DOHH2 (cell line): Measurements from ENCODE around the gene RNF180.
"Not testable (repeated sequence)": the region's sequence is repeated elsewhere in the genome, so short reads cannot be mapped to it uniquely, and the experiment has no call there.

ENCODE experiments used
- H3F3A ChIP-seq: fragments of 200-600 bp; sonication (generic), shearing (Covaris generic); 2 replicates; pipeline ENCODE4 v1.6.0; 2016; ENCODE audit warnings: antibody characterized with exemption, mild to moderate bottlenecking; ENCODE audit not compliant: control insufficient read depth, insufficient read depth
- H3K27ac ChIP-seq: fragments of 200-600 bp; sonication (generic); 2 replicates; pipeline ENCODE4 v1.5.1; 2014; ENCODE audit warnings: low read depth, mild to moderate bottlenecking, low read length, moderate library complexity
- H3K27me3 ChIP-seq: fragments of 200-600 bp; sonication (generic); 2 replicates; pipeline ENCODE4 v1.6.1; 2014; ENCODE audit warnings: mild to moderate bottlenecking, low read length, mixed read lengths; ENCODE audit not compliant: control insufficient read depth
- H3K36me3 ChIP-seq: fragments of 200-600 bp; sonication (generic); 2 replicates; pipeline ENCODE4 v1.6.1; 2014; ENCODE audit warnings: mild to moderate bottlenecking, low read length, moderate library complexity, mixed read lengths; ENCODE audit not compliant: control insufficient read depth
- H3K4me1 ChIP-seq: fragments of 200-600 bp; sonication (generic); 2 replicates; pipeline ENCODE4 v1.6.1; 2014; ENCODE audit warnings: mild to moderate bottlenecking, low read length, mixed read lengths; ENCODE audit not compliant: control insufficient read depth
- H3K4me2 ChIP-seq: fragments of 200-600 bp; sonication (generic); 2 replicates; pipeline ENCODE4 v1.6.0; 2014; ENCODE audit warnings: mild to moderate bottlenecking, low read length, moderate library complexity
- H3K4me3 ChIP-seq: fragments of 200-600 bp; sonication (generic); 2 replicates; pipeline ENCODE4 v1.5.1; 2014; ENCODE audit warnings: mild to moderate bottlenecking, low read length, mixed read lengths
- H3K79me2 ChIP-seq: fragments of 200-600 bp; sonication (generic); 2 replicates; pipeline ENCODE4 v1.6.1; 2014; ENCODE audit warnings: mild to moderate bottlenecking, low read length, mixed read lengths; ENCODE audit not compliant: control insufficient read depth
- H3K9me2 ChIP-seq: fragments of 200-600 bp; sonication (generic); replicated peaks from 2 replicates; pipeline ENCODE4 v1.6.1; 2014; ENCODE audit warnings: mild to moderate bottlenecking, low read length, mixed read lengths; ENCODE audit not compliant: control insufficient read depth
- H3K9me3 ChIP-seq: fragments of 200-600 bp; sonication (generic); 2 replicates; pipeline ENCODE4 v1.6.1; 2014; ENCODE audit warnings: antibody characterized with exemption, low read length, mixed read lengths; ENCODE audit not compliant: control insufficient read depth, insufficient read depth
- H4K20me1 ChIP-seq: fragments of 200-600 bp; sonication (generic); 2 replicates; pipeline ENCODE4 v1.6.0; 2014; ENCODE audit warnings: low read depth, mild to moderate bottlenecking, antibody characterized with exemption, low read length, moderate library complexity; ENCODE audit not compliant: control insufficient read depth, insufficient read depth
- EZH2phosphoT487 ChIP-seq: fragments of 200-600 bp; sonication (generic); IDR thresholded peaks from 2 replicates; pipeline ENCODE4 v1.6.1; 2017; ENCODE audit warnings: borderline replicate concordance, mild to moderate bottlenecking, antibody characterized with exemption, low read length, moderate library complexity, mixed read lengths
- TF ChIP-seq, protein P1 (sequence below): fragments of 200-600 bp; sonication (generic); IDR thresholded peaks from one replicate; pipeline ENCODE4 v1.5.1; 2014; ENCODE audit warnings: antibody characterized with exemption, mild to moderate bottlenecking, low read depth, low read length; ENCODE audit not compliant: poor library complexity, severe bottlenecking

The RNF180 gene

DNA sequence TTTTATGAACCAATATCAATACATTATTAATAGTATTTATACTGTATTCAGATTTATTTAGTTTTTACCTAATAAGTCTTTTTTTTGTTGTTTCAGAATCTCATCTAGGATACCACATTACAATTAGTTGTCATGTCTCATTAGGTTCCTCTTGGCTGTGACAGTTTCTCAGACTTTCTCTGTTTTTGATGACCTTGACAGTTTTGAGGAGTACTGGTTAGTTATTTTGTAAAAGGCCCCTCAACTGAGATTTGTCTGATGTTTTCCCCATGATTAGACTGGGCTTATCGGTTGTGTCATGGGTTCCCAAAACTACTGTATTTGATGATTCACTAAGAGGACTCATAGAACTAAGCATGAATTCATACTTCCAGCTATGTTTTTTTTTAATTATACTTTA is 56.3 kb downstream of the RNF180 start:
- no peaks in the 10 kb centered on the region for H3K9me3 ChIP-seq
- H3K36me3 ChIP-seq, result no peaks in the 10 kb centered on the region
- no peaks in the 10 kb centered on the region for H3F3A ChIP-seq
- H3K27ac ChIP-seq, result no peak overlapping the region
- no peak overlapping the region for H3K4me3 ChIP-seq
- no peaks in the 10 kb centered on the region for H3K27me3 ChIP-seq
- no peaks in the 10 kb centered on the region for H3K9me2 ChIP-seq
- TF ChIP-seq, protein P1, sequence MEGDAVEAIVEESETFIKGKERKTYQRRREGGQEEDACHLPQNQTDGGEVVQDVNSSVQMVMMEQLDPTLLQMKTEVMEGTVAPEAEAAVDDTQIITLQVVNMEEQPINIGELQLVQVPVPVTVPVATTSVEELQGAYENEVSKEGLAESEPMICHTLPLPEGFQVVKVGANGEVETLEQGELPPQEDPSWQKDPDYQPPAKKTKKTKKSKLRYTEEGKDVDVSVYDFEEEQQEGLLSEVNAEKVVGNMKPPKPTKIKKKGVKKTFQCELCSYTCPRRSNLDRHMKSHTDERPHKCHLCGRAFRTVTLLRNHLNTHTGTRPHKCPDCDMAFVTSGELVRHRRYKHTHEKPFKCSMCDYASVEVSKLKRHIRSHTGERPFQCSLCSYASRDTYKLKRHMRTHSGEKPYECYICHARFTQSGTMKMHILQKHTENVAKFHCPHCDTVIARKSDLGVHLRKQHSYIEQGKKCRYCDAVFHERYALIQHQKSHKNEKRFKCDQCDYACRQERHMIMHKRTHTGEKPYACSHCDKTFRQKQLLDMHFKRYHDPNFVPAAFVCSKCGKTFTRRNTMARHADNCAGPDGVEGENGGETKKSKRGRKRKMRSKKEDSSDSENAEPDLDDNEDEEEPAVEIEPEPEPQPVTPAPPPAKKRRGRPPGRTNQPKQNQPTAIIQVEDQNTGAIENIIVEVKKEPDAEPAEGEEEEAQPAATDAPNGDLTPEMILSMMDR, result no peak
- no peak for TF ChIP-seq EZH2phosphoT487
- no peaks in the 10 kb centered on the region for H3K79me2 ChIP-seq
- H4K20me1 ChIP-seq, result no peaks in the 10 kb centered on the region
- no peaks in the 10 kb centered on the region for H3K4me1 ChIP-seq
- H3K4me2 ChIP-seq, result no peak overlapping the region

DNA sequence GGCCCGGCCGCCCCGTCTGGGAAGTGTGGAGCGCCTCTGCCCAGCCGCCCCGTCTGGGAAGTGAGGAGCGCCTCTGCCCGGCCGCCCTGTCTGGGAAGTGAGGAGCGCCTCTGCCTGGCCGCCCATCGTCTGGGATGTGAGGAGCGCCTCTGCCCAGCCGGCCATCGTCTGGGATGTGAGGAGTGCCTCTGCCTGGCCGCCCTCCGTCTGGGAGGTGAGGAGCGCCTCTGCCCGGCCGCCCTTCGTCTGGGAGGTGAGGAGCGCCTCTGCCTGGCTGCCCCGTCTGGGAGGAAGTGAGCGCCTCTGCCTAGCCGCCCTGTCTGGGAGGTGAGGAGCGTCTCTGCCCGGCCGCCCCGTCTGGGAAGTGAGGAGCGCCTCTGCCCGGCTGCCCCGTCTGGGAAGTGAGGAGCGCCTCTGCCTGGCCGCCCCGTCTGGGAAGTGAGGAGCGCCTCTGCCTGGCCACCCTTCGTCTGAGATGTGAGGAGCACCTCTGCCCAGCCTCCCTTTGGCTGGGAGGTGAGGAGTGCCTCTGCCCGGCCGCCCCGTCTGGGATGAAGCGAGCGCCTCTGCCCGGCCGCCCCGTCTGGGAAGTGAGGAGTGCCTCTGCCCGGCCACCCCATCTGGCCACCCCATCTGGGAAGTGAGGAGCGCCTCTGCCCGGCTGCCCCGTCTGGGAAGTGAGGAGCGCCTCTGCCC is 59.8 kb downstream of the RNF180 start:
- not testable (repeated sequence) for H3K9me2 ChIP-seq, H3K9me3 ChIP-seq, H3F3A ChIP-seq, H3K36me3 ChIP-seq, H3K27ac ChIP-seq, H4K20me1 ChIP-seq, H3K4me3 ChIP-seq, H3K4me1 ChIP-seq, H3K27me3 ChIP-seq, H3K4me2 ChIP-seq, H3K79me2 ChIP-seq

DNA sequence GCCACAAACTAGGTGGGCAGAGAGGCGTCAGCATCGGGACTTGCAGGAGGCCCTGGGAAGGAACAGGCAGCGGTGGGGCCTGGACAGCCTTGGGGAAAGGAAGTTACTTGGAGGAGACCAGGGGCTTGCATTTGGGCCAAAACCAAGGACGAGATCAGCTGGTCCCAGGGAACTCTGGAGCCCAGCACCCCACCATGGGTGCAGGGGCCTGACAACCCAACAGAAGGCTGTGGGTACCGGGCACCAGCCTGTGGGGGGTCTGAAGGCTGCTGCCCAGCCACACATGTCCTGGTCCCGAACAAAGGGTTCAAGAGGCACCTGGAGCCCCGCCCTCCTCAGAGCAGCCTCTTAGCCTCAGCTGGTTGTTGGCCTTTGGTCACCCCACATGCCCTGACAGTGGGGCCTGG is 61.5 kb downstream of the RNF180 start:
- not testable (repeated sequence) for H3K9me2 ChIP-seq, H3F3A ChIP-seq, H3K4me1 ChIP-seq, H3K36me3 ChIP-seq, H3K4me2 ChIP-seq, H3K79me2 ChIP-seq, H3K27me3 ChIP-seq, H3K4me3 ChIP-seq, H3K9me3 ChIP-seq, H4K20me1 ChIP-seq, H3K27ac ChIP-seq

DNA sequence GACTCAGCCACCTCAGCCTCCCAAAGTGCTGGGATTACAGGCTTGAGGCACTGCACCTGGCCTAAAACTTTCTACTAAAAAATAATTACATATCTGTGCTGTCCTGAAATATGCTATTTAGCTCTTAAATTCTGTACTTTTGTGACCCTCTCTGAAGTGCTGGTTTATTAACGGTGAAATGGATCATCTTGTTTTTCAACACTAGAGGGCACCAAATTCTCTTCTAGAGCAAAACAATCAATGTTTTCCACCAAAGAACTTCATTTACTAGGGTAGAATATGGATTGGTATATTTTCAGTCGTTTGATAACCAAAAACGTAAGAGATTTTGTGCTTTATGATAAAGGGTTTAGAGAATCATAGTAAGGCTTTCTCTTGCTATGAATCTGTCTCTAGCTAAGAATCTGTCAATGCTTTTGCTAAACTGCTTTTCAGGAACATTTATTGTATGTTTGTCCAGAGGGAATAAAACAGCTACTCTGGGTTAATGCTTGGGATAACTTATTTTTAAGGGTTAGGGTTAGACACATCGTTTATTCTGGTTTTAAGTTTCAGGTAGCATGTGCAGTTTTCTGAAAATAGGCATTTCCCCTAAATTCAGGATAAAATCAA is 63.6 kb downstream of the RNF180 start:
- no peaks in the 10 kb centered on the region for H3F3A ChIP-seq
- TF ChIP-seq EZH2phosphoT487, result no peak
- TF ChIP-seq, protein P1, result peak; percentile 73
- no peaks in the 10 kb centered on the region for H3K9me3 ChIP-seq
- H3K4me2 ChIP-seq, result no peak overlapping the region
- H4K20me1 ChIP-seq, result no peaks in the 10 kb centered on the region
- H3K36me3 ChIP-seq, result no peaks in the 10 kb centered on the region
- no peak overlapping the region for H3K27ac ChIP-seq
- no peaks in the 10 kb centered on the region for H3K79me2 ChIP-seq
- no peaks in the 10 kb centered on the region for H3K27me3 ChIP-seq
- H3K4me1 ChIP-seq, result no peaks in the 10 kb centered on the region
- H3K9me2 ChIP-seq, result no peaks in the 10 kb centered on the region
- no peak overlapping the region for H3K4me3 ChIP-seq
